Parathyroid adenoma (tissue), 2 donors: ENCODE data around the gene GJC2.

Source experiments
- H2AFZ ChIP-seq: fragments of 300-600 bp; sonication (generic); one replicate; pipeline ENCODE4 v1.7.0; 2017; ENCODE audit warnings: antibody characterized with exemption, mild to moderate bottlenecking
- H3K27ac ChIP-seq: fragments of 300-600 bp; sonication (generic); one replicate; pipeline ENCODE4 v1.7.0; 2017
- H3K27me3 ChIP-seq: fragments of 300-600 bp; sonication (generic); one replicate; pipeline ENCODE4 v1.7.0; 2017; ENCODE audit warnings: low read length; ENCODE audit not compliant: control insufficient read depth, insufficient read depth
- H3K36me3 ChIP-seq: fragments of 300-600 bp; sonication (generic); one replicate; pipeline ENCODE4 v1.7.0; 2017; ENCODE audit warnings: low read length; ENCODE audit not compliant: control insufficient read depth, insufficient read depth
- H3K4me1 ChIP-seq: fragments of 300-600 bp; sonication (generic); one replicate; pipeline ENCODE4 v1.7.0; 2017; ENCODE audit warnings: control low read depth
- H3K4me2 ChIP-seq: fragments of 300-600 bp; sonication (generic); one replicate; pipeline ENCODE4 v1.7.0; 2017; ENCODE audit warnings: low read length
- H3K4me3 ChIP-seq: fragments of 300-600 bp; sonication (generic); one replicate; pipeline ENCODE4 v1.7.0; 2017; ENCODE audit warnings: low read depth, low read length
- H3K79me2 ChIP-seq: fragments of 300-600 bp; sonication (generic); one replicate; pipeline ENCODE4 v1.7.0; 2017; ENCODE audit warnings: control low read depth
- H3K9ac ChIP-seq: fragments of 300-600 bp; sonication (generic); one replicate; pipeline ENCODE4 v1.7.0; 2017; ENCODE audit warnings: mild to moderate bottlenecking
- H3K9me3 ChIP-seq: fragments of 300-600 bp; sonication (generic); one replicate; pipeline ENCODE4 v1.7.0; 2017; ENCODE audit warnings: low read length; ENCODE audit not compliant: control insufficient read depth
- TF ChIP-seq, protein P1 (sequence below): fragments of 300-600 bp; sonication (generic); IDR thresholded peaks from one replicate; pipeline ENCODE4 v1.7.0; 2017; ENCODE audit warnings: antibody characterized with exemption, mild to moderate bottlenecking
- donor health status: primary hyperparathyroidism.

Gene GJC2

DNA sequence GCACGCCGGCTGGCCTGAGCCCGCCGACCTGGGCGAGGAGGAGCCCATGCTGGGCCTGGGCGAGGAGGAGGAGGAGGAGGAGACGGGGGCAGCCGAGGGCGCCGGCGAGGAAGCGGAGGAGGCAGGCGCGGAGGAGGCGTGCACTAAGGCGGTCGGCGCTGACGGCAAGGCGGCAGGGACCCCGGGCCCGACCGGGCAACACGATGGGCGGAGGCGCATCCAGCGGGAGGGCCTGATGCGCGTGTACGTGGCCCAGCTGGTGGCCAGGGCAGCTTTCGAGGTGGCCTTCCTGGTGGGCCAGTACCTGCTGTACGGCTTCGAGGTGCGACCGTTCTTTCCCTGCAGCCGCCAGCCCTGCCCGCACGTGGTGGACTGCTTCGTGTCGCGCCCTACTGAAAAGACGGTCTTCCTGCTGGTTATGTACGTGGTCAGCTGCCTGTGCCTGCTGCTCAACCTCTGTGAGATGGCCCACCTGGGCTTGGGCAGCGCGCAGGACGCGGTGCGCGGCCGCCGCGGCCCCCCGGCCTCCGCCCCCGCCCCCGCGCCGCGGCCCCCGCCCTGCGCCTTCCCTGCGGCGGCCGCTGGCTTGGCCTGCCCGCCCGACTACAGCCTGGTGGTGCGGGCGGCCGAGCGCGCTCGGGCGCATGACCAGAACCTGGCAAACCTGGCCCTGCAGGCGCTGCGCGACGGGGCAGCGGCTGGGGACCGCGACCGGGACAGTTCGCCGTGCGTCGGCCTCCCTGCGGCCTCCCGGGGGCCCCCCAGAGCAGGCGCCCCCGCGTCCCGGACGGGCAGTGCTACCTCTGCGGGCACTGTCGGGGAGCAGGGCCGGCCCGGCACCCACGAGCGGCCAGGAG, 8.6 kb downstream of the GJC2 start:
- Histone ChIP-seq H2AFZ (no peak overlapping the region), H3K9ac (no peak overlapping the region), H3K4me3 (no peak overlapping the region), H3K4me2 (no peak overlapping the region), H3K27ac (no peak overlapping the region), H3K36me3 (no peaks in the 10 kb centered on the region), H3K9me3 (no peaks in the 10 kb centered on the region), H3K27me3 (no peaks in the 10 kb centered on the region), H3K4me1 (no peaks in the 10 kb centered on the region), H3K79me2 (peaks cover 2% of the 10 kb centered on the region)
- TF ChIP-seq, protein P1, sequence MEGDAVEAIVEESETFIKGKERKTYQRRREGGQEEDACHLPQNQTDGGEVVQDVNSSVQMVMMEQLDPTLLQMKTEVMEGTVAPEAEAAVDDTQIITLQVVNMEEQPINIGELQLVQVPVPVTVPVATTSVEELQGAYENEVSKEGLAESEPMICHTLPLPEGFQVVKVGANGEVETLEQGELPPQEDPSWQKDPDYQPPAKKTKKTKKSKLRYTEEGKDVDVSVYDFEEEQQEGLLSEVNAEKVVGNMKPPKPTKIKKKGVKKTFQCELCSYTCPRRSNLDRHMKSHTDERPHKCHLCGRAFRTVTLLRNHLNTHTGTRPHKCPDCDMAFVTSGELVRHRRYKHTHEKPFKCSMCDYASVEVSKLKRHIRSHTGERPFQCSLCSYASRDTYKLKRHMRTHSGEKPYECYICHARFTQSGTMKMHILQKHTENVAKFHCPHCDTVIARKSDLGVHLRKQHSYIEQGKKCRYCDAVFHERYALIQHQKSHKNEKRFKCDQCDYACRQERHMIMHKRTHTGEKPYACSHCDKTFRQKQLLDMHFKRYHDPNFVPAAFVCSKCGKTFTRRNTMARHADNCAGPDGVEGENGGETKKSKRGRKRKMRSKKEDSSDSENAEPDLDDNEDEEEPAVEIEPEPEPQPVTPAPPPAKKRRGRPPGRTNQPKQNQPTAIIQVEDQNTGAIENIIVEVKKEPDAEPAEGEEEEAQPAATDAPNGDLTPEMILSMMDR: no peak

- Histone ChIP-seq H3K27me3 (no peaks in the 10 kb centered on the region), H3K4me2 (no peak overlapping the region), H3K4me1 (no peaks in the 10 kb centered on the region), H3K79me2 (peaks cover 2% of the 10 kb centered on the region), H3K9ac (no peak overlapping the region), H3K36me3 (no peaks in the 10 kb centered on the region), H3K4me3 (no peak overlapping the region), H3K9me3 (no peaks in the 10 kb centered on the region), H2AFZ (no peak overlapping the region), H3K27ac (no peak overlapping the region)
- TF ChIP-seq, protein P1: no peak
These were observed 9.4 kb downstream of the GJC2 start for GRCh38 chr1:228159008-228159665.

DNA sequence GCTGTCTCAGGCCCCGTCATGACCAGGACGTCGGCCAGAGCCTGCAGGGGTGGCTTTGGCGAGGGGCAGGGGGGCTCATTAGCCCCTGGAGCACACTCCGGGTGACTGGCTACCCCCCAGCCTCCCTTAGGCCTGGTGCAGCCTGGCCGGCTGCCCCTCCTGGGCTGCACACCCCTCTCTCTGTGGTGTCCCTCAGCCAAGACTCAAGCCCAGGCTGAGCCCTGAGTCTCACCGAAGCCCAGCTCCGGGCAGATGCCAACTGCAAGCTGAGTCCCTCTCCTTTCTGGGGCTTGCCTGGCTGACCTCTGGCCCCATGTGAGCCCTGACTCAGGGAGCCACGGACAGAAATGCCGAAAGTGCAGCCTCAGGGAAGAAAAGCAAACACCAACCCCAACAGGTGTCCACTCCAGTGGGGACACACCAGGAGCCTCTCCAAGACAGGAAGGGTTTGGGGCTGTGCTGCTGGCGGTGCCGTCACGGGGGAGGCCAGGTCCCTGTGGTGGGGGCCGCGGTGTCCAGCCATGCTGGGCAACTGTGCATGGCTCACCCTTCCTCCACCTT, 10.6 kb downstream of the GJC2 start:
- H3K9ac ChIP-seq: no peak overlapping the region
- H3K27ac ChIP-seq: no peak overlapping the region
- H3K27me3 ChIP-seq: no peaks in the 10 kb centered on the region
- no peaks in the 10 kb centered on the region for H3K36me3 ChIP-seq
- H3K4me1 ChIP-seq: no peaks in the 10 kb centered on the region
- no peak overlapping the region for H2AFZ ChIP-seq
- H3K4me2 ChIP-seq: no peak overlapping the region
- TF ChIP-seq, protein P1: no peak
- no peaks in the 10 kb centered on the region for H3K79me2 ChIP-seq
- no peaks in the 10 kb centered on the region for H3K9me3 ChIP-seq
- no peak overlapping the region for H3K4me3 ChIP-seq

DNA sequence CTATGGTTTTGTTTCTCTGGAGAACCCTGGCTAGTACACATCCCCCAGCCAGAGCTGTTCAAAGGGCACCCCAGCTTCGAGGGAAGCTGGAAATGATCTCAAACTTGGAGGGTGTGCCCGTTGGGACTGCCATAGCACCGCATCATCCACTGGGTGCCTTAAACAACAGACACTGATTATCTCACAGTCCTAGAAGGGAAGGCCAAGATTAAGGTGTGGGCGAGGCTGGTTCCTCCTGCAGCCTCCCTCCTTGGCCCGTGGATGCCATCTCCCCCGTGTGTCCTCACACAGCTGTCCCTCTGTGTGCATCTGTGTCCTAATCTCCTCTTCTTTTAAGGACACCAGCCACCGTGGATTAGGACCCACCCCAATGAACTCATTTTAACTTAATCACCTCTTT, 11.6 kb downstream of the GJC2 start:
- H3K4me2 ChIP-seq: no peak overlapping the region
- H3K9me3 ChIP-seq: no peaks in the 10 kb centered on the region
- TF ChIP-seq, protein P1: no peak
- no peaks in the 10 kb centered on the region for H3K4me1 ChIP-seq
- no peak overlapping the region for H3K4me3 ChIP-seq
- no peaks in the 10 kb centered on the region for H3K36me3 ChIP-seq
- H3K9ac ChIP-seq: no peak overlapping the region
- H2AFZ ChIP-seq: no peak overlapping the region
- no peaks in the 10 kb centered on the region for H3K27me3 ChIP-seq
- peak overlapping the region; percentile 32 for H3K27ac ChIP-seq
- H3K79me2 ChIP-seq: no peaks in the 10 kb centered on the region
